SK-N-SH treated with all-trans-retinoic acid at 6 μM for 48 hours (cell line): ENCODE measurements around the gene MAP2K4.

Experiments used
- ATAC-seq: fragments of 200-7000 bp; cut with Tn5 transposase; 3 replicates; pipeline ENCODE4 v1.9.1; 2020; ENCODE audit warnings: mild to moderate bottlenecking, moderate library complexity
- ARNTL ChIP-seq: fragments of 450-650 bp; formaldehyde crosslinking; IDR thresholded peaks from 2 replicates; pipeline ENCODE4 v1.5.0; 2020; ENCODE audit warnings: low read depth, mild to moderate bottlenecking, moderate library complexity, borderline replicate concordance
- CSDC2 ChIP-seq: fragments of 250-450 bp; sonication (Bioruptor Pico); IDR thresholded peaks from 2 replicates; pipeline ENCODE4 v1.5.0; 2020; ENCODE audit warnings: mild to moderate bottlenecking, moderate library complexity
- ESRRG ChIP-seq: fragments of 250-450 bp; sonication (Bioruptor Pico); IDR thresholded peaks from 2 replicates; pipeline ENCODE4 v1.6.1; 2021; ENCODE audit warnings: mild to moderate bottlenecking
- ISL1 ChIP-seq: fragments of 250-450 bp; sonication (Bioruptor Pico); IDR thresholded peaks from 2 replicates; pipeline ENCODE4 v2.1.2; 2022; ENCODE audit warnings: mild to moderate bottlenecking, moderate library complexity
- OSR1 ChIP-seq: fragments of 250-450 bp; sonication (Bioruptor Pico); IDR thresholded peaks from 2 replicates; pipeline ENCODE4 v1.8.0; 2022; ENCODE audit warnings: moderate library complexity, mild to moderate bottlenecking, inconsistent platforms
- PATZ1 ChIP-seq: fragments of 250-450 bp; sonication (Bioruptor Pico); IDR thresholded peaks from 2 replicates; pipeline ENCODE4 v1.8.0; 2020; ENCODE audit warnings: mild to moderate bottlenecking, moderate library complexity, borderline replicate concordance
- PPARA ChIP-seq: fragments of 250-450 bp; sonication (Bioruptor Pico); IDR thresholded peaks from 2 replicates; pipeline ENCODE4 v1.5.0; 2020; ENCODE audit warnings: mild to moderate bottlenecking, borderline replicate concordance
- SNAI2 ChIP-seq: fragments of 250-450 bp; sonication (Bioruptor Pico); IDR thresholded peaks from 2 replicates; pipeline ENCODE4 v1.5.0; 2020; ENCODE audit warnings: mild to moderate bottlenecking, moderate library complexity
- TCF4 ChIP-seq: fragments of 250-450 bp; sonication (Bioruptor Pico); IDR thresholded peaks from 2 replicates; pipeline ENCODE4 v1.8.0; 2021; ENCODE audit warnings: mild to moderate bottlenecking, moderate library complexity, borderline replicate concordance
- TOX ChIP-seq: fragments of 250-450 bp; sonication (Bioruptor Pico); IDR thresholded peaks from 2 replicates; pipeline ENCODE4 v1.8.0; 2021; ENCODE audit warnings: mild to moderate bottlenecking, moderate library complexity, borderline replicate concordance
- TSHZ2 ChIP-seq: fragments of 250-450 bp; sonication (Bioruptor Pico); IDR thresholded peaks from 2 replicates; pipeline ENCODE4 v1.5.0; 2020; ENCODE audit warnings: mild to moderate bottlenecking, moderate library complexity
- ZFP3 ChIP-seq: fragments of 250-450 bp; sonication (Bioruptor Pico); IDR thresholded peaks from 2 replicates; pipeline ENCODE4 v1.5.0; 2020; ENCODE audit warnings: mild to moderate bottlenecking, moderate library complexity
- ZNF565 ChIP-seq: fragments of 450-650 bp; formaldehyde crosslinking; conservative IDR thresholded peaks from 2 replicates; pipeline ENCODE4 v1.5.0; 2020; ENCODE audit warnings: low read depth, mild to moderate bottlenecking, moderate library complexity
- ZNF70 ChIP-seq: fragments of 450-650 bp; formaldehyde crosslinking; IDR thresholded peaks from 2 replicates; pipeline ENCODE4 v1.5.0; 2020; ENCODE audit warnings: mild to moderate bottlenecking, moderate library complexity
- ZNF8 ChIP-seq: fragments of 450-650 bp; formaldehyde crosslinking; IDR thresholded peaks from 2 replicates; pipeline ENCODE4 v1.5.0; 2020; ENCODE audit warnings: mild to moderate bottlenecking, moderate library complexity
- TF ChIP-seq, protein P1 (sequence below): fragments of 250-450 bp; sonication (Bioruptor Pico); IDR thresholded peaks from 2 replicates; pipeline ENCODE4 v1.8.0; 2021; ENCODE audit warnings: low read depth, mild to moderate bottlenecking, moderate library complexity, borderline replicate concordance
- TF ChIP-seq, protein P2 (sequence below): fragments of 250-450 bp; sonication (Bioruptor Pico); IDR thresholded peaks from 2 replicates; pipeline ENCODE4 v1.5.1; 2021; ENCODE audit warnings: mild to moderate bottlenecking, moderate library complexity
- TF ChIP-seq, protein P3 (sequence below): fragments of 250-450 bp; sonication (Bioruptor Pico); IDR thresholded peaks from 2 replicates; pipeline ENCODE4 v1.5.1; 2020; ENCODE audit warnings: low read depth, mild to moderate bottlenecking, moderate library complexity

MAP2K4 gene

GRCh38 chr17:12067485-12067884, 46.8 kb downstream of the MAP2K4 start:
- TF ChIP-seq, protein P1, sequence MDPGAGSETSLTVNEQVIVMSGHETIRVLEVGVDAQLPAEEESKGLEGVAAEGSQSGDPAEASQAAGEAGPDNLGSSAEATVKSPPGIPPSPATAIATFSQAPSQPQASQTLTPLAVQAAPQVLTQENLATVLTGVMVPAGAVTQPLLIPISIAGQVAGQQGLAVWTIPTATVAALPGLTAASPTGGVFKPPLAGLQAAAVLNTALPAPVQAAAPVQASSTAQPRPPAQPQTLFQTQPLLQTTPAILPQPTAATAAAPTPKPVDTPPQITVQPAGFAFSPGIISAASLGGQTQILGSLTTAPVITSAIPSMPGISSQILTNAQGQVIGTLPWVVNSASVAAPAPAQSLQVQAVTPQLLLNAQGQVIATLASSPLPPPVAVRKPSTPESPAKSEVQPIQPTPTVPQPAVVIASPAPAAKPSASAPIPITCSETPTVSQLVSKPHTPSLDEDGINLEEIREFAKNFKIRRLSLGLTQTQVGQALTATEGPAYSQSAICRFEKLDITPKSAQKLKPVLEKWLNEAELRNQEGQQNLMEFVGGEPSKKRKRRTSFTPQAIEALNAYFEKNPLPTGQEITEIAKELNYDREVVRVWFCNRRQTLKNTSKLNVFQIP: no peak
- TF ChIP-seq ZNF8 (CRISPR knock-in tag) (no peak), PATZ1 (CRISPR knock-in tag) (no peak), TCF4 (CRISPR knock-in tag) (no peak), ESRRG (CRISPR knock-in tag) (no peak), ISL1 (CRISPR knock-in tag) (no peak), TOX (CRISPR knock-in tag) (no peak), OSR1 (no peak), ZNF565 (CRISPR knock-in tag) (no peak), ZFP3 (CRISPR knock-in tag) (no peak), PPARA (CRISPR knock-in tag) (no peak), ZNF70 (no peak)
- TF ChIP-seq, protein P2, sequence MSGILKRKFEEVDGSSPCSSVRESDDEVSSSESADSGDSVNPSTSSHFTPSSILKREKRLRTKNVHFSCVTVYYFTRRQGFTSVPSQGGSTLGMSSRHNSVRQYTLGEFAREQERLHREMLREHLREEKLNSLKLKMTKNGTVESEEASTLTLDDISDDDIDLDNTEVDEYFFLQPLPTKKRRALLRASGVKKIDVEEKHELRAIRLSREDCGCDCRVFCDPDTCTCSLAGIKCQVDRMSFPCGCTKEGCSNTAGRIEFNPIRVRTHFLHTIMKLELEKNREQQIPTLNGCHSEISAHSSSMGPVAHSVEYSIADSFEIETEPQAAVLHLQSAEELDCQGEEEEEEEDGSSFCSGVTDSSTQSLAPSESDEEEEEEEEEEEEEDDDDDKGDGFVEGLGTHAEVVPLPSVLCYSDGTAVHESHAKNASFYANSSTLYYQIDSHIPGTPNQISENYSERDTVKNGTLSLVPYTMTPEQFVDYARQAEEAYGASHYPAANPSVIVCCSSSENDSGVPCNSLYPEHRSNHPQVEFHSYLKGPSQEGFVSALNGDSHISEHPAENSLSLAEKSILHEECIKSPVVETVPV (CRISPR knock-in tag): no peak
- TF ChIP-seq, protein P3, sequence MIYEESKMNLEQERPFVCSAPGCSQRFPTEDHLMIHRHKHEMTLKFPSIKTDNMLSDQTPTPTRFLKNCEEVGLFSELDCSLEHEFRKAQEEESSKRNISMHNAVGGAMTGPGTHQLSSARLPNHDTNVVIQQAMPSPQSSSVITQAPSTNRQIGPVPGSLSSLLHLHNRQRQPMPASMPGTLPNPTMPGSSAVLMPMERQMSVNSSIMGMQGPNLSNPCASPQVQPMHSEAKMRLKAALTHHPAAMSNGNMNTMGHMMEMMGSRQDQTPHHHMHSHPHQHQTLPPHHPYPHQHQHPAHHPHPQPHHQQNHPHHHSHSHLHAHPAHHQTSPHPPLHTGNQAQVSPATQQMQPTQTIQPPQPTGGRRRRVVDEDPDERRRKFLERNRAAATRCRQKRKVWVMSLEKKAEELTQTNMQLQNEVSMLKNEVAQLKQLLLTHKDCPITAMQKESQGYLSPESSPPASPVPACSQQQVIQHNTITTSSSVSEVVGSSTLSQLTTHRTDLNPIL: no peak
- TF ChIP-seq, all 23 proteins: peak for 0
- no peak for ATAC-seq

DNA sequence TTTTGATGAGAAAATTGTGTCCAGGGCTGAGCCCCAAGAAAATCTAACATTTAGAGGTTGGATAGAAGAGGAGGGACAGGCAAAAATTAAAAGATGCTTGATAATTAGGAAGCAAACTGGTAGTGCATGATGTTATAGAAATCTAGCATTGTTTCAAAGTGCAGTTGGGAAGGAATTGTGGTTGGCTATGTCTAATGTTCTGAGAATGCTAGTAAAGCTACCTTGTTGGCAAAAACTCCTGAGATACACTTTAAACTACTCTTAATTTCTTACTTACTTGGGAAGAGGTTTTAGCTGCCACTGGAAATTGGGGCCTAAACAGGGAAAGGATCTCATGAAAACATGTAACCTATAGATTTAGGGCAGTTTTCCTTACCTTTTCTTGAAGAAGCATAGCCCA, 48.3 kb downstream of the MAP2K4 start:
- ATAC-seq: no peak
- TF ChIP-seq ARNTL (CRISPR knock-in tag) (no peak), ZNF8 (CRISPR knock-in tag) (no peak), ZNF70 (no peak), CSDC2 (CRISPR knock-in tag) (no peak), PPARA (CRISPR knock-in tag) (no peak), TSHZ2 (CRISPR knock-in tag) (no peak), TCF4 (CRISPR knock-in tag) (no peak), SNAI2 (CRISPR knock-in tag) (no peak), ESRRG (CRISPR knock-in tag) (no peak)
- TF ChIP-seq, protein P3: no peak
- TF ChIP-seq, protein P1: no peak
- TF ChIP-seq, protein P2 (CRISPR knock-in tag): no peak
